ENCODE results near the gene PARD3B. TPM values are rescaled to one million over a fixed set of nuclear protein-coding genes. Genes with fewer than 3 reads are reported as not detected.

Gene PARD3B
- total RNA-seq, 1 experiment from 2014 or later: 0.37 TPM

- in situ Hi-C loops (cut with HindIII; ENCODE audit: low pct_unique_long_range_greater_than_20kb, low sequenced_read_pairs): no loop called here
- DNase-seq (ENCODE audit: low read depth, low spot score): no peak
Observed at GRCh38 chr2:204914708-204915107, 369.4 kb downstream of the PARD3B start.

- DNase-seq (ENCODE audit: low read depth, low spot score): no peak
- in situ Hi-C loops (cut with HindIII; ENCODE audit: low pct_unique_long_range_greater_than_20kb, low sequenced_read_pairs): no loop called here
Observed at GRCh38 chr2:204917089-204917701, 371.9 kb downstream of the PARD3B start.

GRCh38 chr2:204920776-204921175 lies 375.5 kb downstream of the PARD3B start:
- in situ Hi-C loops (cut with HindIII; ENCODE audit: low pct_unique_long_range_greater_than_20kb, low sequenced_read_pairs): no loop called here
- DNase-seq (ENCODE audit: low read depth, low spot score): no peak

GRCh38 chr2:204923957-204924356 lies 378.7 kb downstream of the PARD3B start:
- in situ Hi-C loops (cut with HindIII; ENCODE audit: low pct_unique_long_range_greater_than_20kb, low sequenced_read_pairs): no loop called here
- DNase-seq (ENCODE audit: low read depth, low spot score): no peak

- DNase-seq (ENCODE audit: low read depth, low spot score): no peak
- in situ Hi-C loops (cut with HindIII; ENCODE audit: low pct_unique_long_range_greater_than_20kb, low sequenced_read_pairs): no loop called here
Observed at GRCh38 chr2:204931562-204931961, 386.3 kb downstream of the PARD3B start.

- in situ Hi-C loops (cut with HindIII; ENCODE audit: low pct_unique_long_range_greater_than_20kb, low sequenced_read_pairs): no loop called here
- DNase-seq (ENCODE audit: low read depth, low spot score): no peak
Observed at GRCh38 chr2:204933735-204934374, 388.6 kb downstream of the PARD3B start.

GRCh38 chr2:204944927-204945326 lies 399.7 kb downstream of the PARD3B start:
- DNase-seq (ENCODE audit: low read depth, low spot score): no peak
- in situ Hi-C loops (cut with HindIII; ENCODE audit: low pct_unique_long_range_greater_than_20kb, low sequenced_read_pairs): no loop called here

- in situ Hi-C loops (cut with HindIII; ENCODE audit: low pct_unique_long_range_greater_than_20kb, low sequenced_read_pairs): no loop called here
- no peak for DNase-seq (ENCODE audit: low read depth, low spot score)
Observed at GRCh38 chr2:204945376-204945775, 400.1 kb downstream of the PARD3B start.

- no peak for DNase-seq (ENCODE audit: low read depth, low spot score)
- in situ Hi-C loops (cut with HindIII; ENCODE audit: low pct_unique_long_range_greater_than_20kb, low sequenced_read_pairs): no loop called here
Observed at GRCh38 chr2:204946892-204947291, 401.6 kb downstream of the PARD3B start.

- in situ Hi-C loops (cut with HindIII; ENCODE audit: low pct_unique_long_range_greater_than_20kb, low sequenced_read_pairs): no loop called here
- no peak for DNase-seq (ENCODE audit: low read depth, low spot score)
Observed at GRCh38 chr2:204947405-204947804, 402.1 kb downstream of the PARD3B start.

GRCh38 chr2:204948024-204948763 lies 402.9 kb downstream of the PARD3B start:
- in situ Hi-C loops (cut with HindIII; ENCODE audit: low pct_unique_long_range_greater_than_20kb, low sequenced_read_pairs): no loop called here

GRCh38 chr2:204948822-204949221 lies 403.5 kb downstream of the PARD3B start:
- in situ Hi-C loops (cut with HindIII; ENCODE audit: low pct_unique_long_range_greater_than_20kb, low sequenced_read_pairs): no loop called here
- DNase-seq (ENCODE audit: low read depth, low spot score): no peak

More at GRCh38 chr2:204948024-204948763, 402.9 kb downstream of the PARD3B start:
- DNase-seq (ENCODE audit: low read depth, low spot score): no peak

- DNase-seq (ENCODE audit: low read depth, low spot score): no peak
- in situ Hi-C loops (cut with HindIII; ENCODE audit: low pct_unique_long_range_greater_than_20kb, low sequenced_read_pairs): no loop called here
Observed at GRCh38 chr2:204950695-204951346, 405.5 kb downstream of the PARD3B start.

GRCh38 chr2:204958371-204958770 lies 413.1 kb downstream of the PARD3B start:
- DNase-seq (ENCODE audit: low read depth, low spot score): no peak
- in situ Hi-C loops (cut with HindIII; ENCODE audit: low pct_unique_long_range_greater_than_20kb, low sequenced_read_pairs): no loop called here

GRCh38 chr2:204964414-204964813 lies 419.1 kb downstream of the PARD3B start:
- DNase-seq (ENCODE audit: low read depth, low spot score): no peak
- in situ Hi-C loops (cut with HindIII; ENCODE audit: low pct_unique_long_range_greater_than_20kb, low sequenced_read_pairs): no loop called here

- no peak for DNase-seq (ENCODE audit: low read depth, low spot score)
- in situ Hi-C loops (cut with HindIII; ENCODE audit: low pct_unique_long_range_greater_than_20kb, low sequenced_read_pairs): no loop called here
Observed at GRCh38 chr2:204966245-204966644, 421.0 kb downstream of the PARD3B start.

- DNase-seq (ENCODE audit: low read depth, low spot score): no peak
- in situ Hi-C loops (cut with HindIII; ENCODE audit: low pct_unique_long_range_greater_than_20kb, low sequenced_read_pairs): no loop called here
Observed at GRCh38 chr2:204967199-204967960, 422.1 kb downstream of the PARD3B start.
